Thoracic aorta (tissue), 2 donors: ENCODE data around the gene ACTA1. TPM values are rescaled to one million over a fixed set of nuclear protein-coding genes. Genes with fewer than 3 reads are reported as not detected.
"Not testable (repeated sequence)": the region's sequence is repeated elsewhere in the genome, so short reads cannot be mapped to it uniquely, and the experiment has no call there.

ENCODE experiments used
- ATAC-seq: fragments of 150-250 bp; one replicate; pipeline ENCODE4 v1.8.0; 2017; ENCODE audit warnings: low read depth; ENCODE audit not compliant: insufficient number of reproducible peaks, low FRiP score
- DNase-seq: peaks from one replicate; pipeline ENCODE4 v3.0.0-alpha.2; 2020; ENCODE audit warnings: low spot score
- H3K27ac ChIP-seq, 2 donors: fragments of 200-600 bp; sonication (generic); 1 replicate in 1 of 2; 2 replicates in 1 of 2; pipeline ENCODE4 v1.5.1; 2016; ENCODE audit warnings: mild to moderate bottlenecking in 2 of 2, moderate library complexity in 2 of 2
- H3K27me3 ChIP-seq: fragments of 200-600 bp; sonication (generic); replicated peaks from 2 replicates; pipeline ENCODE4 v1.6.0; 2016; ENCODE audit warnings: mild to moderate bottlenecking; ENCODE audit not compliant: insufficient read depth
- H3K36me3 ChIP-seq: fragments of 200-600 bp; sonication (generic); one replicate; pipeline ENCODE4 v1.5.1; 2016
- H3K4me1 ChIP-seq, 2 donors: fragments of 200-600 bp; sonication (generic); 1 replicate in 1 of 2; 2 replicates in 1 of 2; pipeline versions ENCODE4 v1.5.1 to v1.6.0; 2016; ENCODE audit warnings: low read depth in 2 of 2, mild to moderate bottlenecking in 1 of 2; ENCODE audit not compliant: control insufficient read depth in 1 of 2
- H3K4me3 ChIP-seq: fragments of 200-600 bp; sonication (generic); 2 replicates; pipeline ENCODE4 v1.5.1; 2016; ENCODE audit warnings: mild to moderate bottlenecking
- H3K9me3 ChIP-seq: fragments of 200-600 bp; sonication (generic); 2 replicates; pipeline ENCODE4 v1.5.1; 2016
- total RNA-seq, 2 donors: library from RNA; depleted of rRNA; stranded (reverse); fragments of >200 nt; gene quantifications; one replicate each; pipeline versions ENCODE4 v1.1.0 to v1.2.3, GENCODE V29; 2016
- TF ChIP-seq, protein P1 (sequence below): fragments of 200-600 bp; sonication (generic); IDR thresholded peaks from one replicate; pipeline ENCODE4 v1.5.1; 2019; ENCODE audit warnings: antibody characterized with exemption

Gene ACTA1
- total RNA-seq, 2 donors from 2014 or later = 0.99 to 2.3 TPM

DNA sequence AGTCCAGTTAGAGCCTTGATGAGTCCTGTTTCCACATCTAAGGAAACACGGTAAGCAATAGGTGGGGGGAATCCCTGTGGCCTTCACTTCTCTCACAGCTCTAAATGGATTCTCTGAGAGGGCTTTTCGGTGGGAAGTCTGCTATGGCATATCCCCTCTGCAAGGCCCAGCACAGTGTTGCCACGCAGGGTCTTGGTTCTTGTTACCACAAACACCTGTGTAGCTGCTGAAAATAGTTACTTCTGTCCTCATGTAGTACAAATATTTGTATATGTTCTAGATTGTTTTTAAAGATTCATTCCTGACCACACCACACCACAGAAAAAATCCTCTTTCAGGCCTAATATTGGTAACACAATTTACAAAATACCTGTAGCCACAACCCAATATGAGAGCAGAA is 5.6 kb downstream of the ACTA1 start:
- ATAC-seq = no peak
- Histone ChIP-seq H3K4me3 (no peak overlapping the region), H3K27ac (no peak overlapping the region), H3K27me3 (peaks cover 12% of the 10 kb centered on the region), H3K36me3 (no peaks in the 10 kb centered on the region), H3K9me3 (peaks cover 2% of the 10 kb centered on the region), H3K4me1 (peaks cover 21 to 22% of the 10 kb centered on the region in 2 donors)
- DNase-seq = no peak
- TF ChIP-seq, protein P1, sequence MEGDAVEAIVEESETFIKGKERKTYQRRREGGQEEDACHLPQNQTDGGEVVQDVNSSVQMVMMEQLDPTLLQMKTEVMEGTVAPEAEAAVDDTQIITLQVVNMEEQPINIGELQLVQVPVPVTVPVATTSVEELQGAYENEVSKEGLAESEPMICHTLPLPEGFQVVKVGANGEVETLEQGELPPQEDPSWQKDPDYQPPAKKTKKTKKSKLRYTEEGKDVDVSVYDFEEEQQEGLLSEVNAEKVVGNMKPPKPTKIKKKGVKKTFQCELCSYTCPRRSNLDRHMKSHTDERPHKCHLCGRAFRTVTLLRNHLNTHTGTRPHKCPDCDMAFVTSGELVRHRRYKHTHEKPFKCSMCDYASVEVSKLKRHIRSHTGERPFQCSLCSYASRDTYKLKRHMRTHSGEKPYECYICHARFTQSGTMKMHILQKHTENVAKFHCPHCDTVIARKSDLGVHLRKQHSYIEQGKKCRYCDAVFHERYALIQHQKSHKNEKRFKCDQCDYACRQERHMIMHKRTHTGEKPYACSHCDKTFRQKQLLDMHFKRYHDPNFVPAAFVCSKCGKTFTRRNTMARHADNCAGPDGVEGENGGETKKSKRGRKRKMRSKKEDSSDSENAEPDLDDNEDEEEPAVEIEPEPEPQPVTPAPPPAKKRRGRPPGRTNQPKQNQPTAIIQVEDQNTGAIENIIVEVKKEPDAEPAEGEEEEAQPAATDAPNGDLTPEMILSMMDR = no peak

DNA sequence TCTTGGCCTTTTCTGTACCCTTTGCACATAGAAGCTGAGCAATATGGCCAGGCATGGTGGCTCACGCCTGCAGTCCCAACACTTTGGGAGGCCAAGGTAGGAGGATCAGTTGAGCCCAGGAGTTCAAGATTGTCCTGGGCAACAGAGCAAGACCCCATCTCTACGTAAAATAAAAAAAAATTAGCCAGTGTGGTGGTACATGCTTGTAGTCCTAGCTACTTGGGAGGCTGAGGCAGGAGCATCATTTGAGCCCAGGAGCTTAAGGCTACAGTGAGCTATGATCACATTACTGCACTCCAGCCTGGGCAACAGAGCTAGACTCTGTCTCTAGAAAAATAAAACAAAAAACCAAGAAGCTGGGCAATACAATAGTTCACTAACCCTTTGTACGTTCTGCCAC is 6.3 kb downstream of the ACTA1 start:
- peaks cover 12% of the 10 kb centered on the region for H3K27me3 ChIP-seq
- DNase-seq (no peak), ATAC-seq (no peak)
- no peak overlapping the region for H3K27ac ChIP-seq
- H3K36me3 ChIP-seq = no peaks in the 10 kb centered on the region
- TF ChIP-seq, protein P1 = no peak
- H3K4me3 ChIP-seq = no peak overlapping the region
- H3K4me1 ChIP-seq = peaks cover 14 to 18% of the 10 kb centered on the region in 2 donors
- H3K9me3 ChIP-seq = peaks cover 2% of the 10 kb centered on the region

DNA sequence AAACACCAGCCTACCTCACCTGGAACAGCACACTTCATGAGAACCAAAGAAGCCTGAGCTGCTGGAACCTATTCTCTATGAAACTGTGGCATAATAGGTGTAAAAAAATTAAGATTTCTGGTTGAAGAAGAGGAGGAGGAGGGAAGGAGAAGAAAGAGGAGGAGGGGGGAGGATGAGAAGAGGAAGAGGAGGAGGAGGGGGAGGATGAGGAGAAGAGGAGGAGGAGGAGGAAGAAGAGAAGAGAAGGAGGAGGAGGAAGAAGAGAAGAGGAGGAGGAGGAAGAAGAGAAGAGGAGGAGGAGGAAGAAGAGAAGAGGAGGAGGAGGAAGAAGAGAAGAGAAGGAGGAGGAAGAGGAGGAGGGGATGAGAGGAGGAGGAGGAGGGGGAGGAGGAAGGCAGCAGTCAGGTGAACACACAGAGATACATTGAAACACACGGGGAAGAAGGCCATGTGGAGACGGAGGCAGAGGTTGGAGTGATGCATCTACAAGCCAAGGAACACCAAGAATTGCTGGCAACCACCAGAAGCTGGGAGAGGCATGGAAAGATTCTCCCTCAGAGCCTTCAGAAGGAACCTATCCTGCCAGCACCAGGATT is 8.2 kb downstream of the ACTA1 start:
- no peaks in the 10 kb centered on the region for H3K36me3 ChIP-seq
- H3K4me1 ChIP-seq = peaks cover under 1 to 2% of the 10 kb centered on the region in 2 donors
- no peak for DNase-seq
- H3K27ac ChIP-seq = no peak overlapping the region
- peaks cover 5% of the 10 kb centered on the region for H3K27me3 ChIP-seq
- TF ChIP-seq, protein P1 = no peak
- ATAC-seq = no peak
- peaks cover 2% of the 10 kb centered on the region for H3K9me3 ChIP-seq
- H3K4me3 ChIP-seq = no peak overlapping the region

DNA sequence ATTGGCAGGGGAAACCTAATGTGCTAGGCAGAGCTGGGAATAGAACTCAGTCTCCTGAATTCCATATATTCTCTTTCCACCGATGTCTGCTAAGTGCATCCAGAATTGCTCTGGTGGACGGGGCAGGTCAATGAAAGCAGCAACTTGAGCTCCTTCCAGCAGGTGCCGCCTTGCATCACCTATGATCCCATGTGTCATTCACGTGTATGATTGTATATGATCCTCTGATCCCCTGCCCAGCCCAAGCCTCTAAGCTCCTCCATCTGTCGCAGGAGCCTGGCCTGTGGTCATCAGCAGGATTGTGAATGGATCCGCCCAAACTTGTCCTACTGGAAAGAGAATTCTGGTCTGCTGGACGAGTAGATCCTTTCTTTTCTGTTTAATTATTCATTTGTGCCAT is 13.1 kb downstream of the ACTA1 start:
- Histone ChIP-seq H3K9me3 (peaks cover 2% of the 10 kb centered on the region), H3K27me3 (no peaks in the 10 kb centered on the region), H3K36me3 (no peaks in the 10 kb centered on the region), H3K27ac (no peak overlapping the region), H3K4me3 (no peak overlapping the region), H3K4me1 (no peaks in the 10 kb centered on the region)
- TF ChIP-seq, protein P1 = no peak
- DNase-seq (no peak), ATAC-seq (no peak)

DNA sequence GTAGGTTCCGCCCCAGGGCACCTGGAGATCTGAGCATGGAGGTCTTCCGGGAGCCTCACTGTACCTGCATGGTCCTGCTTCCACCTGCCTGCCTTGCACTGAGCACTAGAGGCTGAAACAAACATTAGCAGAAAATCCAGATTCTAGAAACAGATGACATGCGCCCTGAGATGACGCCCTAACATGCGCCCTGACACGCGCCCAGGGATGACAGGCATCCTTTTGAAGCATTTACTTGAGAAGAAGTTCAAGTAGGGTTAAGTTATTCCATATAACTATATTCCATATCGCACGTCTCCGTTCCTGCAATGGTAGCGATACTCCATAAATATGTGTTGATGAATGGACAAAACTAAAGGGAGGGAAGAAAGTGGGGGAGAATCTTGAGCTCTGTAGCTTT is 13.7 kb downstream of the ACTA1 start:
- DNase-seq = no peak
- Histone ChIP-seq H3K4me1 (no peaks in the 10 kb centered on the region), H3K27me3 (no peaks in the 10 kb centered on the region), H3K36me3 (no peaks in the 10 kb centered on the region), H3K4me3 (no peak overlapping the region), H3K9me3 (peaks cover 2% of the 10 kb centered on the region), H3K27ac (no peak overlapping the region)
- ATAC-seq = no peak
- TF ChIP-seq, protein P1 = no peak

DNA sequence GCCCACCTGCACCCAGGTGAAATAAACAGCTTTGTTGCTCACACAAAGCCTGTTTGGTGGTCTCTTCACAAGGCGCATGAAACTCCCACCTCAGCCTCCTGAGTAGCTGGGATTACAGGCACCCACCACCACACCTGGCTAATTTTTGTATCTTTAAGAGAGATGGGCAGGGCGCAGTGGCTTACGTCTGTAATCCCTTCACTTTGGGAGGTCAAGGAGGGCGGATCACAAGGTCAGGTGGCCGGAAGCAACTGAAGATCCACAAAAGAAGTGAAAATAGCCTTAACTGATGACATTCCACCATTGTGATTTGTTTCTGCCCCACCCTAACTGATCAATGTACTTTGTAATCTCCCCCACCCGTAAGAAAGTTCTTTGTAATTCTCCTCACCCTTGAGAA is 15.3 kb downstream of the ACTA1 start:
- ATAC-seq, H3K36me3 ChIP-seq, H3K4me3 ChIP-seq: not testable (repeated sequence)

DNA sequence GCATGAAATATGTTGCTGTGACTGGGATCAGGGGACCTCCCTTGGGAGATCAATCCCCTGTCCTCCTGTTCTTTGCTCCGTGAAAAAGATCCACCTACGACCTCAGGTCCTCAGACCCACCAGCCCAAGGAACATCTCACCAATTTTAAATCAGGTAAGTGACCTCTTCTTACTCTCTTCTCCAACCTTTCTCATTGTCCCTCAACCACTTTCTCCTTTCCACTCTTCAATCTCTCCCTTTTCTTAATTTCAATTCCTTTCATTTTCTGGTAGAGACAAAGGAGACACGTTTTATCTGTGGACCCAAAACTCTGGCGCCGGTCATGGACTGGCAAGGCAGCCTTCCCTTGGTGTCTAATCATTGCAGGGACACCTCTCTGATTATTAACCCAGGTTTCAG is 21.1 kb downstream of the ACTA1 start:
- DNase-seq, H3K4me3 ChIP-seq, H3K27me3 ChIP-seq, ATAC-seq, H3K36me3 ChIP-seq, H3K27ac ChIP-seq, H3K9me3 ChIP-seq: not testable (repeated sequence)
- peaks cover 21 to 42% of the 10 kb centered on the region in 2 donors for H3K4me1 ChIP-seq

More for the DNA sequence above, 15.3 kb downstream of the ACTA1 start:
- not testable (repeated sequence) for DNase-seq, H3K4me1 ChIP-seq, H3K27ac ChIP-seq, H3K9me3 ChIP-seq, H3K27me3 ChIP-seq
